Measurements from ENCODE around the gene ABLIM2. TPM values are rescaled to one million over a fixed set of nuclear protein-coding genes. Genes with fewer than 3 reads are reported as not detected.

ABLIM2 gene
- total RNA-seq, 1 experiment from 2014 or later, result 1.0 TPM

- peaks cover 5 to 6% of the 10 kb centered on the region in 2 experiments; a peak in 3 of 5 replicates for H3K9me3 Mint-ChIP-seq
- H3K79me1 ChIP-seq (ENCODE audit: insufficient read depth, low read depth, low read length, poor library complexity, severe bottlenecking), result no peaks in the 10 kb centered on the region
- no peak overlapping the region for H3K23ac ChIP-seq (ENCODE audit: insufficient read length, low read depth, low read length)
- no CpG with 5 or more reads among the region's 12 CpGs for WGBS (ENCODE audit: extremely low coverage, insufficient read length, low lambda C conversion rate)
- H3K27ac ChIP-seq (ENCODE audit: insufficient read length, low read depth, low read length), result no peak overlapping the region
- no peak overlapping the region for H2BK5ac ChIP-seq (ENCODE audit: insufficient read length, low read length)
- H3K56ac ChIP-seq (ENCODE audit: insufficient read length, low read depth, low read length), result no peak overlapping the region
- H3K4me1 ChIP-seq (ENCODE audit: insufficient read depth, low read length), result no peaks in the 10 kb centered on the region; the same call in 1 of the 2 replicates
- no peak overlapping the region for H4K91ac ChIP-seq (ENCODE audit: insufficient read length, low read depth, low read length)
- H3K4me1 Mint-ChIP-seq, result peaks cover 14 to 18% of the 10 kb centered on the region in 2 experiments
- H3K9me3 ChIP-seq (ENCODE audit: control insufficient read depth, low read depth, low read length), result no peaks in the 10 kb centered on the region
- no peak overlapping the region for H3K9ac ChIP-seq (ENCODE audit: extremely low read depth, insufficient read length, low read length)
- H3T11ph ChIP-seq (ENCODE audit: low read length), result no peak overlapping the region
- H3K27me3 Mint-ChIP-seq (ENCODE audit: low read depth), result peaks cover 6% of the 10 kb centered on the region
- no peak overlapping the region for H4K8ac ChIP-seq (replicated peaks; ENCODE audit: insufficient read length, low read depth, low read length)
- no peak overlapping the region; a peak in 1 of 7 replicates for H3K27ac Mint-ChIP-seq
- no peak overlapping the region for H3K4me3 Mint-ChIP-seq
- no peaks in the 10 kb centered on the region for H3K27me3 ChIP-seq (ENCODE audit: insufficient read depth, low read length)
- H4K5ac ChIP-seq (ENCODE audit: insufficient read length, low read depth, low read length), result no peak overlapping the region
- H2BK20ac ChIP-seq (ENCODE audit: low read depth, low read length, poor library complexity, severe bottlenecking), result no peak overlapping the region
- H3K4me2 ChIP-seq (ENCODE audit: insufficient read depth, insufficient read length, low read length), result no peak overlapping the region
- no peak overlapping the region for H2AFZ ChIP-seq (ENCODE audit: low read length)
- H3K14ac ChIP-seq (ENCODE audit: insufficient read depth, low read length), result no peak overlapping the region
- H4K20me1 ChIP-seq (ENCODE audit: control insufficient read depth, insufficient read depth, insufficient read length), result no peaks in the 10 kb centered on the region
- H3K18ac ChIP-seq (ENCODE audit: insufficient read length, low read depth, low read length), result no peak overlapping the region
- no peaks in the 10 kb centered on the region for H3K79me2 ChIP-seq (ENCODE audit: insufficient read depth, low read length)
- H2BK15ac ChIP-seq (ENCODE audit: low read depth, low read length), result no peak overlapping the region
- no peak overlapping the region for H2BK120ac ChIP-seq (ENCODE audit: low read depth, low read length, poor library complexity, severe bottlenecking)
- H3K23me2 ChIP-seq (ENCODE audit: insufficient read length, low read depth, low read length, poor library complexity, severe bottlenecking), result no peaks in the 10 kb centered on the region
- peak overlapping the region; percentile 45 for H2BK12ac ChIP-seq (ENCODE audit: insufficient read length, low read depth, low read length)
- DNase-seq, result no peak
- TF ChIP-seq, protein P1, sequence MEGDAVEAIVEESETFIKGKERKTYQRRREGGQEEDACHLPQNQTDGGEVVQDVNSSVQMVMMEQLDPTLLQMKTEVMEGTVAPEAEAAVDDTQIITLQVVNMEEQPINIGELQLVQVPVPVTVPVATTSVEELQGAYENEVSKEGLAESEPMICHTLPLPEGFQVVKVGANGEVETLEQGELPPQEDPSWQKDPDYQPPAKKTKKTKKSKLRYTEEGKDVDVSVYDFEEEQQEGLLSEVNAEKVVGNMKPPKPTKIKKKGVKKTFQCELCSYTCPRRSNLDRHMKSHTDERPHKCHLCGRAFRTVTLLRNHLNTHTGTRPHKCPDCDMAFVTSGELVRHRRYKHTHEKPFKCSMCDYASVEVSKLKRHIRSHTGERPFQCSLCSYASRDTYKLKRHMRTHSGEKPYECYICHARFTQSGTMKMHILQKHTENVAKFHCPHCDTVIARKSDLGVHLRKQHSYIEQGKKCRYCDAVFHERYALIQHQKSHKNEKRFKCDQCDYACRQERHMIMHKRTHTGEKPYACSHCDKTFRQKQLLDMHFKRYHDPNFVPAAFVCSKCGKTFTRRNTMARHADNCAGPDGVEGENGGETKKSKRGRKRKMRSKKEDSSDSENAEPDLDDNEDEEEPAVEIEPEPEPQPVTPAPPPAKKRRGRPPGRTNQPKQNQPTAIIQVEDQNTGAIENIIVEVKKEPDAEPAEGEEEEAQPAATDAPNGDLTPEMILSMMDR (conservative IDR thresholded peaks at IDR 0.05), result no peak
- H3K36me3 Mint-ChIP-seq (ENCODE audit: insufficient read depth in 1 of 3, low read depth in 3 of 3), result peaks cover 2 to 4% (median 3%) of the 10 kb centered on the region in 3 experiments; a peak in 2 of 7 replicates
- no peak overlapping the region for H3K4ac ChIP-seq (ENCODE audit: low read depth, low read length)
- H2AK5ac ChIP-seq (ENCODE audit: insufficient read length, low read length), result no peak overlapping the region
Measured at GRCh38 chr4:8136529-8136928, 22.1 kb downstream of the ABLIM2 start.
